ENCODE measurements around the gene LACTBL1. TPM values are rescaled to one million over a fixed set of nuclear protein-coding genes. Genes with fewer than 3 reads are reported as not detected.

LACTBL1 gene
- total RNA-seq, 1 donor from 2014 or later: not detected

DNA sequence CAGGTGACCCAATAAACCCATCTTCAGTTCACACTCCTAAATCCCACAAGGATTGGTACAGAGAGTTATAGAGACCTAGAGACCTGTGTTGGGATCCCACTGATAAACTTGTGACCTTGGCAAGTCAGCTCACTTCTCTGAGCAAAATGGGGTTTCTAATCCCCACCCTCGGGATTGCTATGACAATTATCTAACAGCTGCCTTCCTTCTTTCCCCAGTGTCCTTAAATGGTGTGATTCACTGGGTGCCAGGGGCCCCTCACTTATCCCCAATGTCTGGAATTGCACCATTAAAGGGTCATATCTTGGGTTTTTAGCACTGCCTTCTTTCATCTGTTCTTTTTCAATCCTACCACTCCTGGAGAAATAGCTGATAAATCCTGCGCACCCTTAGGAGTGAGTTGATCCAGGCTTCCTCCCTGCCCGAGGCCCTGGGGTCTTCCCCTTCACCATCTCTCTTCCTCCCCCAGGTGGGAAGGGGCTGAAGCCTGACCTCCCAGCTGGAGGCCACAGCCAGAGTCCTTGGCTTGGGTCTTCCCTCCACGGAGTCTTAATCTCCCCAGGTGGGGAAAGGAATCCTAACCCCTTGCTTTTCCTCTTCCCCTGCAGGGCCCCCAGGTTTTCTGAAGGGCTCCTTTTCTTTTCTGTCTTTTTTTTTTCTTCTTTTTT is 39.7 kb downstream of the LACTBL1 start:
- no peak overlapping the region for H3K4me3 Mint-ChIP-seq (ENCODE audit: low read depth)
- H3K4me1 Mint-ChIP-seq (ENCODE audit: low read depth): no peaks in the 10 kb centered on the region
- no peak for DNase-seq (ENCODE audit: low spot score, unreplicated experiment)
- no peaks in the 10 kb centered on the region for H3K36me3 Mint-ChIP-seq (ENCODE audit: insufficient read depth)
- peaks cover 8% of the 10 kb centered on the region for H3K9me3 Mint-ChIP-seq (ENCODE audit: low read depth)
- TF ChIP-seq, protein P1, sequence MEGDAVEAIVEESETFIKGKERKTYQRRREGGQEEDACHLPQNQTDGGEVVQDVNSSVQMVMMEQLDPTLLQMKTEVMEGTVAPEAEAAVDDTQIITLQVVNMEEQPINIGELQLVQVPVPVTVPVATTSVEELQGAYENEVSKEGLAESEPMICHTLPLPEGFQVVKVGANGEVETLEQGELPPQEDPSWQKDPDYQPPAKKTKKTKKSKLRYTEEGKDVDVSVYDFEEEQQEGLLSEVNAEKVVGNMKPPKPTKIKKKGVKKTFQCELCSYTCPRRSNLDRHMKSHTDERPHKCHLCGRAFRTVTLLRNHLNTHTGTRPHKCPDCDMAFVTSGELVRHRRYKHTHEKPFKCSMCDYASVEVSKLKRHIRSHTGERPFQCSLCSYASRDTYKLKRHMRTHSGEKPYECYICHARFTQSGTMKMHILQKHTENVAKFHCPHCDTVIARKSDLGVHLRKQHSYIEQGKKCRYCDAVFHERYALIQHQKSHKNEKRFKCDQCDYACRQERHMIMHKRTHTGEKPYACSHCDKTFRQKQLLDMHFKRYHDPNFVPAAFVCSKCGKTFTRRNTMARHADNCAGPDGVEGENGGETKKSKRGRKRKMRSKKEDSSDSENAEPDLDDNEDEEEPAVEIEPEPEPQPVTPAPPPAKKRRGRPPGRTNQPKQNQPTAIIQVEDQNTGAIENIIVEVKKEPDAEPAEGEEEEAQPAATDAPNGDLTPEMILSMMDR (IDR thresholded peaks at IDR 0.05; ENCODE audit: unreplicated experiment): no peak
- no peak overlapping the region for H3K27ac Mint-ChIP-seq
- peaks cover 17% of the 10 kb centered on the region for H3K27me3 Mint-ChIP-seq

DNA sequence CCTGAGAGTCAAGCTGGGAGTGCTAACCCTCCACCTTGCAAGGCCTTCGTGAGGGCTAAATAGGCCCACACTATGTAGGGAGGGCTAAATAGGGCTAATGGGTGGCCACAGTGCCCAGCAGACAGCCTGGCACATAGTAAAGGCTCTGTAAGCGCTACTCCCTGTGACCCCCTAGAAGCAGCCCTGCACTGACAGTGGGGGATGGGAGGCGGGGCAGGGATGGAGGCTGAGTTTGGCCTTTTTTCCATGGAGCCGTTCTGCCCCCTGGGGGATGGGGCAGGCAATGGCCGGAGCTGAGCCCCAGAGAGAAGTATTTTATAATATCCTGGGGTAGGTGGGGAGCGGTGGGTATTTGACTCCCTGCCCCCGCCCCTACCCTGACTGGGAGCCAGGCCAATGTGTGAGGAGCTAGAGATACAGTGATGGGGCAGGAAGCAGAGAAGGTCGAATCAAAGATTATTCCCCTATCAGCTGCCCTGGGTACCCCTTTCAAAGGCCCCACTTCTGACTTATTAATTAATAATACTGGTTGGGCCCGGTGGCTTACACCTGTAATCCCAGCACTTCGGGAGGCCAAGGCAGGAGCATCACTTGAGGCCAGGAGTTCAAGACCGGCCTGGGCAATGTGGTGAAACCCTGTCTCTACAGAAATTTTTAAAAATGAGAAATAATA is 42.3 kb downstream of the LACTBL1 start:
- H3K27ac Mint-ChIP-seq: no peak overlapping the region
- H3K27me3 Mint-ChIP-seq: peaks cover 26% of the 10 kb centered on the region
- no peaks in the 10 kb centered on the region for H3K36me3 Mint-ChIP-seq (ENCODE audit: insufficient read depth)
- TF ChIP-seq, protein P1 (IDR thresholded peaks at IDR 0.05; ENCODE audit: unreplicated experiment): peak; percentile 76
- H3K9me3 Mint-ChIP-seq (ENCODE audit: low read depth): peaks cover 5% of the 10 kb centered on the region
- no peak overlapping the region for H3K4me3 Mint-ChIP-seq (ENCODE audit: low read depth)
- no peaks in the 10 kb centered on the region for H3K4me1 Mint-ChIP-seq (ENCODE audit: low read depth)
- DNase-seq (ENCODE audit: low spot score, unreplicated experiment): peak; percentile 45

DNA sequence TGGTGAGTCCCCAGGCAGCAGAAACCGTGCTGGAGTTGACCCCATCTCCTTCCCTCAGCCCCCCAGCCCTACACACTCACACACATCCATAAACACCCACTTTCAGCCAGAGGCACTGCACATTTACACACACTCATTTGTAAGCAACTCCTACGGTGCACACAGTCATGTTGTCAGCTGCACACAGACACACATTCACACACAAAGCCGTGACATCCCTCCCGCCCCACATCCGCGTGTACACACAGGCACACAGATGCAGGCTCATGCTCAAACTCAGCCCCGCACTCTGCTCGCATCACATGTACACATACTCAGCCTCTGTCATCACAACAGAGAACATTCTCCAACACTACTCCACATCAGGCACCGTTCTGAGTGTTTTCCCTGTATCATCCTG is 47.6 kb downstream of the LACTBL1 start:
- Mint-ChIP-seq H3K27ac (peak overlapping the region; percentile 6), H3K9me3 (ENCODE audit: low read depth) (no peaks in the 10 kb centered on the region), H3K4me1 (ENCODE audit: low read depth) (no peaks in the 10 kb centered on the region), H3K4me3 (ENCODE audit: low read depth) (no peak overlapping the region), H3K36me3 (ENCODE audit: insufficient read depth) (peaks cover 1% of the 10 kb centered on the region), H3K27me3 (peaks cover 32% of the 10 kb centered on the region)
- TF ChIP-seq, protein P1 (IDR thresholded peaks at IDR 0.05; ENCODE audit: unreplicated experiment): no peak
- no peak for DNase-seq (ENCODE audit: low spot score, unreplicated experiment)

- no peak for DNase-seq (ENCODE audit: low spot score, unreplicated experiment)
- H3K4me1 Mint-ChIP-seq (ENCODE audit: low read depth): no peaks in the 10 kb centered on the region
- peaks cover 11% of the 10 kb centered on the region for H3K27me3 Mint-ChIP-seq
These were observed 50.0 kb downstream of the LACTBL1 start for GRCh38 chr1:22922640-22923039.

DNA sequence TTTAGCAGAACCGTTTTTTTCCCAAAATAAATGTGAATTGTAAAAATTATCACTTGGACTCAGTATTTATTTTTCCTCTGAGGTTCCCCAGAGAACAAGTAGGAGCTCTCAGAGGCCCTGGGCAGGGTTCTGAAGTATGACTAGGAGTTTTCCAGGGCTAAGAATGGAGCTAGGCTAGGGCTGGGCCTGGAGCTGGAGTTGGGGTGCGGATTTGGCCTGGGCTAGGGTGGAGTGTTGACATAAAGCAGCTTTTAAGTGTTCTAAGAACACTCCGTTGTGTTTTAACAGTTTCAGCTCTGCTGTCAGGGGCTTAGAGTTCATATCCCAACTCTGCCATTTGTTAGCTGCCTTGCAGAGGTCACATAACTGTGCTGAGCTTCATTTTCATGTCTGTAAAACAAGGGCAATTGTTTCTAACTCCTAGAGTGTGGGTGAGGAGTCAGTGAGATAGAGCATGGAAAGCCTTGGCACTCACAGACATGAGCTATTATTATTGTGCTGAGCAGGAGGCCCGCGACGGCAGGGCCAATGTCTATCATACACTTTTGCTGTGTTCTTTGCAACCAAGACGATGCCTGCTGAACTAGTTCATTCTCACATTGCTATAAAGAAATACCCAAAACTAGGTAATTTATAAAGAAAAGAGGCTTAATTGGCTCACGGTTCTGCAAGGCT is 51.1 kb downstream of the LACTBL1 start:
- TF ChIP-seq, protein P1 (IDR thresholded peaks at IDR 0.05; ENCODE audit: unreplicated experiment): no peak
- no peak for DNase-seq (ENCODE audit: low spot score, unreplicated experiment)
- no peak overlapping the region for H3K27ac Mint-ChIP-seq
- H3K27me3 Mint-ChIP-seq: peaks cover 6% of the 10 kb centered on the region
- H3K4me1 Mint-ChIP-seq (ENCODE audit: low read depth): no peaks in the 10 kb centered on the region
- peaks cover 1% of the 10 kb centered on the region for H3K36me3 Mint-ChIP-seq (ENCODE audit: insufficient read depth)
- no peaks in the 10 kb centered on the region for H3K9me3 Mint-ChIP-seq (ENCODE audit: low read depth)
- H3K4me3 Mint-ChIP-seq (ENCODE audit: low read depth): no peak overlapping the region

More at GRCh38 chr1:22922640-22923039, 50.0 kb downstream of the LACTBL1 start:
- TF ChIP-seq, protein P1 (IDR thresholded peaks at IDR 0.05; ENCODE audit: unreplicated experiment): no peak
- no peak overlapping the region for H3K4me3 Mint-ChIP-seq (ENCODE audit: low read depth)
- H3K36me3 Mint-ChIP-seq (ENCODE audit: insufficient read depth): peaks cover 1% of the 10 kb centered on the region
- H3K9me3 Mint-ChIP-seq (ENCODE audit: low read depth): no peaks in the 10 kb centered on the region
- H3K27ac Mint-ChIP-seq: no peak overlapping the region
